ENCODE measurements around the gene ADAD2.

GRCh38 chr16:84229471-84229870, 38.5 kb downstream of the ADAD2 start:
- no peak for TF ChIP-seq EGR1 (IDR thresholded peaks at IDR 0.05; ENCODE audit: borderline replicate concordance in 1 of 2, low read depth in 2 of 2, low read length in 2 of 2)
- TF ChIP-seq ZNF274 (IDR thresholded peaks at IDR 0.05; ENCODE audit: insufficient read depth, insufficient read length) = no peak
- no peak for TF ChIP-seq SRF (IDR thresholded peaks at IDR 0.05; ENCODE audit: low read depth in 2 of 2, low read length in 2 of 2)

Data from GM12878 (cell line).